ENCODE measurements around the gene ZNF423. TPM values are rescaled to one million over a fixed set of nuclear protein-coding genes. Genes with fewer than 3 reads are reported as not detected.

Gene ZNF423
- total and polyA plus RNA-seq, 2 experiments from 2014 or later = 14.9 to 41.8 TPM

- Mint-ChIP-seq H3K36me3 (ENCODE audit: low read depth) (no peaks in the 10 kb centered on the region), H3K9me3 (no peaks in the 10 kb centered on the region), H3K4me3 (peak overlapping the region; percentile 8; the same call in 1 of the 3 replicates), H3K27ac (no peak overlapping the region; the same call in 1 of the 2 replicates), H3K4me1 (peaks cover 77% of the 10 kb centered on the region), H3K27me3 (ENCODE audit: insufficient read depth, low read depth, poor library complexity) (peaks cover 28% of the 10 kb centered on the region)
- Histone ChIP-seq H3K27ac (ENCODE audit: low read depth) (no peak overlapping the region), H3K79me2 (replicated peaks; ENCODE audit: insufficient read depth) (peaks cover 53% of the 10 kb centered on the region), H3K4me2 (peak overlapping the region; percentile 58; the same call in 1 of the 2 replicates), H3K4me3 (no peak overlapping the region), H2AFZ (no peak overlapping the region), H3F3A (replicated peaks; ENCODE audit: low read depth) (peaks cover 13% of the 10 kb centered on the region), H3K4me1 (ENCODE audit: insufficient read depth) (peaks cover 30% of the 10 kb centered on the region), H3K9me2 (ENCODE audit: insufficient read depth) (no peaks in the 10 kb centered on the region), H3K36me3 (ENCODE audit: insufficient read depth) (no peaks in the 10 kb centered on the region), H4K20me1 (replicated peaks; ENCODE audit: insufficient read depth) (no peaks in the 10 kb centered on the region; the same call in 1 of the 2 replicates), H3K27me3 (ENCODE audit: insufficient read depth) (no peaks in the 10 kb centered on the region)
- ATAC-seq = peak; percentile 57
- no peak for TF ChIP-seq REST (IDR thresholded peaks at IDR 0.05; ENCODE audit: unreplicated experiment)
- TF ChIP-seq ETS1 (IDR thresholded peaks at IDR 0.05) = no peak
- no peak for TF ChIP-seq ZNF331 (CRISPR knock-in tag; IDR thresholded peaks at IDR 0.05; ENCODE audit: low read depth)
- no peak for TF ChIP-seq EZH2phosphoT487 (IDR thresholded peaks at IDR 0.05; ENCODE audit: unreplicated experiment)
- TF ChIP-seq ZNF114 (CRISPR knock-in tag; IDR thresholded peaks at IDR 0.05) = no peak
- TF ChIP-seq CREB1 (CRISPR knock-in tag; IDR thresholded peaks at IDR 0.05; ENCODE audit: low read depth) = no peak
- TF ChIP-seq JUNB (IDR thresholded peaks at IDR 0.05; ENCODE audit: unreplicated experiment) = no peak
- no peak for TF ChIP-seq CTCF (conservative IDR thresholded peaks at IDR 0.05; ENCODE audit: low read depth in 2 of 2)
- no peak for TF ChIP-seq STAT1 (IDR thresholded peaks at IDR 0.05; ENCODE audit: unreplicated experiment)
- no peak for TF ChIP-seq NANOG (IDR thresholded peaks at IDR 0.05; ENCODE audit: borderline replicate concordance)
- no peak for TF ChIP-seq POLR2AphosphoS5 (IDR thresholded peaks at IDR 0.05; ENCODE audit: low read depth)
- no peak for TF ChIP-seq EZH2 (IDR thresholded peaks at IDR 0.05; ENCODE audit: low read depth, unreplicated experiment)
- no peak for TF ChIP-seq ZNF462 (CRISPR knock-in tag; IDR thresholded peaks at IDR 0.05)
- peak; percentile 33 for DNase-seq (ENCODE audit: low spot score)
These were observed 106.1 kb downstream of the ZNF423 start for GRCh38 chr16:49749816-49750215.
